HCT116 (cell line): ENCODE measurements around the gene MYH10. TPM values are rescaled to one million over a fixed set of nuclear protein-coding genes. Genes with fewer than 3 reads are reported as not detected.

Source experiments
- ATAC-seq: fragments of 200-7000 bp; cut with Tn5 transposase; 2 replicates; pipeline ENCODE4 v1.9.1; 2020; ENCODE audit warnings: mild to moderate bottlenecking, moderate library complexity
- BruUV-seq: library from RNA; stranded (reverse); fragments of 400-500 nt; replicated peaks from 2 replicates; lab custom pipeline; 2021; lab: Mats Ljungman, UMichigan
- CTCF ChIA-PET: fragments of 300-600 bp; sonication (Branson Sonifier 250); formaldehyde crosslinking; loops from one replicate; lab custom pipeline; 2021; ENCODE audit warnings: antibody characterized with exemption; lab: Charles Lee
- POLR2A ChIA-PET: fragments of 300-600, 350-600 bp; sonication (Branson Sonifier 250); formaldehyde crosslinking; loops from one replicate; lab custom pipeline; 2021; ENCODE audit warnings: antibody characterized with exemption; lab: Charles Lee
- RAD21 ChIA-PET, 2 experiments: fragments of 300-600 bp; sonication (Branson Sonifier 250); formaldehyde crosslinking; loops; one replicate each; lab custom pipeline; 2023; ENCODE audit warnings: low total read pairs in 2 of 2; ENCODE audit not compliant: uncharacterized antibody in 2 of 2, unreplicated experiment in 2 of 2, low non-redundant PET in 1 of 2; lab: Charles Lee
- DNase-seq: peaks from one replicate; pipeline ENCODE4 v3.0.0-alpha.2; 2010; ENCODE audit warnings: low read depth, low spot score
- H2AFZ ChIP-seq: fragments of 200-600 bp; shearing (Covaris generic), sonication (generic); 2 replicates; pipeline ENCODE4 v1.6.1; 2017; ENCODE audit warnings: low read depth, mixed run types, mixed read lengths, antibody characterized with exemption, low read length; ENCODE audit not compliant: poor library complexity, severe bottlenecking
- H3K27ac ChIP-seq: 2 replicates; pipeline ENCODE4 v1.5.1; 2012; ENCODE audit warnings: low read depth, low read length
- H3K27me3 ChIP-seq: fragments of 200-600 bp; sonication (generic); 2 replicates; pipeline ENCODE4 v1.6.1; 2016; ENCODE audit warnings: mixed run types, low read length, mixed read lengths; ENCODE audit not compliant: insufficient read depth
- H3K36me3 ChIP-seq, 2 experiments: fragments of 200-500 bp in 1 of 2; fragments of 200-600 bp in 1 of 2; sonication (Bioruptor generic) in 1 of 2; sonication (generic) in 1 of 2; 2 replicates each; pipeline versions ENCODE4 v1.5.1 to v1.6.1; 2014 to 2016; ENCODE audit warnings: low read length in 2 of 2, inconsistent platforms in 1 of 2, mixed read lengths in 1 of 2, mixed run types in 1 of 2; ENCODE audit not compliant: insufficient read depth in 2 of 2, control insufficient read depth in 1 of 2
- H3K4me1 ChIP-seq, 2 experiments: fragments of 200-600 bp in 1 of 2; sonication (generic) in 1 of 2; 2 replicates each; pipeline versions ENCODE4 v1.5.1 to v1.6.1; 2012 to 2017; ENCODE audit warnings: low read length in 2 of 2, inconsistent platforms in 1 of 2, mild to moderate bottlenecking in 1 of 2, mixed read lengths in 1 of 2, mixed run types in 1 of 2, moderate library complexity in 1 of 2; ENCODE audit not compliant: insufficient read depth in 2 of 2, control insufficient read depth in 1 of 2
- H3K4me2 ChIP-seq: fragments of 200-600 bp; sonication (generic); 2 replicates; pipeline ENCODE4 v1.6.1; 2017; ENCODE audit warnings: mixed run types, low read length, mixed read lengths
- H3K4me3 ChIP-seq, 2 experiments: fragments of 200-600 bp in 1 of 2; sonication (generic) in 1 of 2; replicated peaks in 1 of 2; 2 replicates each; pipeline ENCODE4 v1.5.1; 2011 to 2016; ENCODE audit warnings: low read length in 2 of 2, control low read depth in 1 of 2, low read depth in 1 of 2, mild to moderate bottlenecking in 1 of 2, mixed read lengths in 1 of 2, mixed run types in 1 of 2
- H3K79me2 ChIP-seq: fragments of 200-600 bp; sonication (generic); 2 replicates; pipeline ENCODE4 v1.6.1; 2017; ENCODE audit warnings: mild to moderate bottlenecking, mixed run types, low read length, moderate library complexity, mixed read lengths; ENCODE audit not compliant: insufficient read depth
- H3K9ac ChIP-seq: fragments of 200-600 bp; sonication (generic); 2 replicates; pipeline ENCODE4 v1.6.1; 2016; ENCODE audit warnings: low read length, mixed read lengths
- H3K9me2 ChIP-seq: fragments of 200-600 bp; sonication (generic), shearing (Covaris generic); 2 replicates; pipeline ENCODE4 v1.6.1; 2017; ENCODE audit warnings: mixed run types, mild to moderate bottlenecking, moderate library complexity; ENCODE audit not compliant: insufficient read depth
- H3K9me3 ChIP-seq, 2 experiments: fragments of 200-500 bp in 1 of 2; fragments of 200-600 bp in 1 of 2; sonication (Bioruptor generic) in 1 of 2; sonication (generic) in 1 of 2; 2 replicates each; pipeline ENCODE4 v1.6.1; 2014 to 2017; ENCODE audit warnings: low read length in 2 of 2, mixed read lengths in 2 of 2, inconsistent platforms in 1 of 2, low read depth in 1 of 2, mild to moderate bottlenecking in 1 of 2, mixed run types in 1 of 2, moderate library complexity in 1 of 2; ENCODE audit not compliant: control insufficient read depth in 1 of 2, insufficient read depth in 1 of 2
- H4K20me1 ChIP-seq: fragments of 200-600 bp; sonication (generic), shearing (Covaris generic); 2 replicates; pipeline ENCODE4 v1.6.1; 2017; ENCODE audit warnings: mixed run types, mild to moderate bottlenecking, moderate library complexity; ENCODE audit not compliant: insufficient read depth
- CBX3 ChIP-seq: IDR thresholded peaks from 2 replicates; pipeline ENCODE4 v1.6.1; 2012; ENCODE audit warnings: low read depth
- CEBPB ChIP-seq: IDR thresholded peaks from 2 replicates; pipeline ENCODE4 v1.6.1; 2012; ENCODE audit warnings: low read depth
- EGR1 ChIP-seq: IDR thresholded peaks from 2 replicates; pipeline ENCODE4 v1.6.1; 2012; ENCODE audit warnings: low read depth
- JUND ChIP-seq: IDR thresholded peaks from 2 replicates; pipeline ENCODE4 v1.6.1; 2012
- POLR2A ChIP-seq: IDR thresholded peaks from 2 replicates; pipeline ENCODE4 v1.7.0; 2011; ENCODE audit warnings: borderline replicate concordance; ENCODE audit not compliant: insufficient read depth, insufficient read length; ENCODE audit errors: extremely low read depth
- POLR2AphosphoS5 ChIP-seq: IDR thresholded peaks from 2 replicates; pipeline ENCODE4 v1.6.1; 2011; ENCODE audit warnings: mild to moderate bottlenecking, low read depth, low read length, moderate library complexity
- SRF ChIP-seq: IDR thresholded peaks from 2 replicates; pipeline ENCODE4 v1.6.1; 2012; ENCODE audit warnings: low read depth
- ZNF274 ChIP-seq: fragments of 200-500 bp; sonication (Bioruptor generic); IDR thresholded peaks from 2 replicates; pipeline ENCODE4 v1.6.1; 2014; ENCODE audit warnings: mild to moderate bottlenecking, low read depth, low read length, inconsistent platforms
- intact Hi-C: fragments of 100-400 bp; cut with micrococcal nuclease; formaldehyde crosslinking; loops from 2 replicates; pipeline ENCODE4 v1.10.0; 2022
- total RNA-seq: library from RNA; stranded (reverse); gene quantifications from one replicate; pipeline ENCODE4 v1.2.1, GENCODE V29; 2021; ENCODE audit not compliant: unreplicated experiment
- TF ChIP-seq, protein P1 (sequence below): IDR thresholded peaks from 2 replicates; pipeline ENCODE4 v1.6.1; 2012; ENCODE audit warnings: low read depth

Gene MYH10
- total RNA-seq, 1 experiment from 2014 or later = 39.2 TPM

DNA sequence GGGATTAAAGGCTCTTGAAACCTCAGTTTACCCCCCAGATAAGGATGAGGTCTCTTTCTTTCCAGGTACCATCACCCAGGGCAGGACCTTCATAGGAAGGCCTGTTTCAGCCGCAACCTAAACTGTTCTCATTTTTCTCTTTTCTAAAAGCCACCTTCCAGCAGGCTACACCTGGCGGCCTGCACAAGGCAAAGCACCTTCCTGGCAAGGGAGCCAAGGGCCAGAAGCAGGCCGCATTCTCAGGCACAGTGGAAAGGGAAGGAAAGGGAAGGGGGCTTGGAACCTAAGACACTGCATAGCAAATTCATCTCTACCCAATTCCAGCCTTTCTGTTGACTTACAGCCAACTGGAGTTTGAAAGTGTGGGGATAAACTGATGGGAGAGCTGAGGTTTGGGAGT, 203.7 kb downstream of the MYH10 start:
- Histone ChIP-seq H4K20me1 (no peaks in the 10 kb centered on the region), H3K9me3 (no peaks in the 10 kb centered on the region), H3K4me2 (no peak overlapping the region), H3K4me3 (no peak overlapping the region), H3K36me3 (no peaks in the 10 kb centered on the region), H3K4me1 (peaks cover 0 to 5% of the 10 kb centered on the region in 2 experiments; a peak in 1 of 4 replicates), H3K9ac (no peak overlapping the region), H3K27me3 (no peaks in the 10 kb centered on the region), H2AFZ (no peak overlapping the region), H3K27ac (no peak overlapping the region), H3K79me2 (no peaks in the 10 kb centered on the region), H3K9me2 (no peaks in the 10 kb centered on the region)
- ATAC-seq (no peak), DNase-seq (no peak)
- intact Hi-C loops = no loop called here
- no peak for TF ChIP-seq JUND
- no peak for TF ChIP-seq POLR2AphosphoS5
- TF ChIP-seq CBX3 = no peak
- TF ChIP-seq EGR1 = no peak
- TF ChIP-seq SRF = no peak
- no peak for TF ChIP-seq POLR2A
- TF ChIP-seq CEBPB = no peak
- TF ChIP-seq ZNF274 = no peak
- TF ChIP-seq, protein P1, sequence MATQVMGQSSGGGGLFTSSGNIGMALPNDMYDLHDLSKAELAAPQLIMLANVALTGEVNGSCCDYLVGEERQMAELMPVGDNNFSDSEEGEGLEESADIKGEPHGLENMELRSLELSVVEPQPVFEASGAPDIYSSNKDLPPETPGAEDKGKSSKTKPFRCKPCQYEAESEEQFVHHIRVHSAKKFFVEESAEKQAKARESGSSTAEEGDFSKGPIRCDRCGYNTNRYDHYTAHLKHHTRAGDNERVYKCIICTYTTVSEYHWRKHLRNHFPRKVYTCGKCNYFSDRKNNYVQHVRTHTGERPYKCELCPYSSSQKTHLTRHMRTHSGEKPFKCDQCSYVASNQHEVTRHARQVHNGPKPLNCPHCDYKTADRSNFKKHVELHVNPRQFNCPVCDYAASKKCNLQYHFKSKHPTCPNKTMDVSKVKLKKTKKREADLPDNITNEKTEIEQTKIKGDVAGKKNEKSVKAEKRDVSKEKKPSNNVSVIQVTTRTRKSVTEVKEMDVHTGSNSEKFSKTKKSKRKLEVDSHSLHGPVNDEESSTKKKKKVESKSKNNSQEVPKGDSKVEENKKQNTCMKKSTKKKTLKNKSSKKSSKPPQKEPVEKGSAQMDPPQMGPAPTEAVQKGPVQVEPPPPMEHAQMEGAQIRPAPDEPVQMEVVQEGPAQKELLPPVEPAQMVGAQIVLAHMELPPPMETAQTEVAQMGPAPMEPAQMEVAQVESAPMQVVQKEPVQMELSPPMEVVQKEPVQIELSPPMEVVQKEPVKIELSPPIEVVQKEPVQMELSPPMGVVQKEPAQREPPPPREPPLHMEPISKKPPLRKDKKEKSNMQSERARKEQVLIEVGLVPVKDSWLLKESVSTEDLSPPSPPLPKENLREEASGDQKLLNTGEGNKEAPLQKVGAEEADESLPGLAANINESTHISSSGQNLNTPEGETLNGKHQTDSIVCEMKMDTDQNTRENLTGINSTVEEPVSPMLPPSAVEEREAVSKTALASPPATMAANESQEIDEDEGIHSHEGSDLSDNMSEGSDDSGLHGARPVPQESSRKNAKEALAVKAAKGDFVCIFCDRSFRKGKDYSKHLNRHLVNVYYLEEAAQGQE = no peak
- BruUV-seq = no TSS peak
- ChIA-PET CTCF (interaction anchor here (1.2 kb wide), 1 partner anchor 17 kb away, joined by 3 read pairs; no protein-coding TSS in a partner anchor), RAD21 (no interaction called here), POLR2A (no interaction called here)
